ENCODE measurements around the gene IRX4. TPM values are rescaled to one million over a fixed set of nuclear protein-coding genes. Genes with fewer than 3 reads are reported as not detected.

The IRX4 gene
- total RNA-seq (not detected), polyA plus RNA-seq (10 to 100 TPM in 1 of 3 donors, not detected in 2; 14.8 TPM)
- long read RNA-seq, donor 1: 0 reads
- long read RNA-seq, donor 2: 0 reads
- long read RNA-seq, donor 3: 0 reads
- long read RNA-seq, donor 4: 0 reads
- long read RNA-seq, donor 5: 0 reads
- long read RNA-seq, donor 6: 0 reads
- long read RNA-seq, donor 7: 0 reads
- long read RNA-seq, donor 8: 0 reads
- long read RNA-seq, donor 9: 0 reads
- long read RNA-seq, donor 10: 0 reads

- Histone ChIP-seq H3K4me3 (peak within 1 kb of the TSS; percentile 20 to 41 (median 32)), H3K27me3 (peaks cover 75 to 100% (median 100%) of the 10 kb centered on the region in 3 donors), H3K36me3 (no peaks in the 10 kb centered on the region), H3K9me3 (no peaks in the 10 kb centered on the region), H3K4me1 (peaks cover 27 to 60% (median 39%) of the 10 kb centered on the region in 4 donors), H3K27ac (no peak within 1 kb of the TSS)
- no peak for TF ChIP-seq POLR2A (IDR thresholded peaks at IDR 0.05)
- TF ChIP-seq POLR2AphosphoS5 (IDR thresholded peaks at IDR 0.05): no peak
- no peak for TF ChIP-seq EP300 (IDR thresholded peaks at IDR 0.05)
- TF ChIP-seq CTCF (IDR thresholded peaks at IDR 0.05): no peak
- intact Hi-C loops (cut with DNase I; ENCODE audit: low total_unique reads): no loop called here
- 1 to 3% (median 2%) methylated on average over 39 to 83 of the region's 83 CpGs for WGBS, 5 donors
- DNase-seq: no peak
These were observed at the start of gene IRX4 for GRCh38 chr5:1882337-1883119. Gene IRX4 (minus strand): TSS chr5:1882925. CDS start chr5:1882647, 278 bp downstream.

GRCh38 chr5:1931604-1932231, 49.0 kb upstream of the IRX4 start:
- peaks cover 0 to 41% (median 25%) of the 10 kb centered on the region in 3 donors for H3K27me3 ChIP-seq
- peak; percentile 39 to 72 for DNase-seq
- H3K4me1 ChIP-seq: peaks cover 4 to 22% (median 12%) of the 10 kb centered on the region in 4 donors
- 7 to 16% (median 8%) methylated on average over 9 to 27 of the region's 27 CpGs for WGBS, 5 donors
- intact Hi-C loops (cut with DNase I; ENCODE audit: low total_unique reads): no loop called here
- peak overlapping the region; percentile 46 to 75 (median 63) for H3K27ac ChIP-seq
- H3K9me3 ChIP-seq: no peaks in the 10 kb centered on the region
- H3K4me3 ChIP-seq: peak overlapping the region; percentile 47 to 51 (median 50)
- TF ChIP-seq EP300 (IDR thresholded peaks at IDR 0.05) (no peak), POLR2A (IDR thresholded peaks at IDR 0.05) (no peak), POLR2AphosphoS5 (IDR thresholded peaks at IDR 0.05) (no peak), CTCF (IDR thresholded peaks at IDR 0.05) (no peak)
- peaks cover 0 to 16% (median 0%) of the 10 kb centered on the region in 4 donors for H3K36me3 ChIP-seq

- TF ChIP-seq EP300 (IDR thresholded peaks at IDR 0.05) (no peak), POLR2A (IDR thresholded peaks at IDR 0.05) (no peak), CTCF (IDR thresholded peaks at IDR 0.05) (no peak), POLR2AphosphoS5 (IDR thresholded peaks at IDR 0.05) (no peak)
- Histone ChIP-seq H3K9me3 (no peaks in the 10 kb centered on the region), H3K36me3 (peaks cover 0 to 16% (median 0%) of the 10 kb centered on the region in 4 donors), H3K27ac (peak overlapping the region; percentile 46 to 75 (median 63)), H3K27me3 (peaks cover 0 to 48% (median 26%) of the 10 kb centered on the region in 3 donors), H3K4me1 (peaks cover 4 to 22% (median 12%) of the 10 kb centered on the region in 4 donors), H3K4me3 (peak overlapping the region; percentile 47 to 51 (median 50))
- peak in 1 of 2 donors; percentile 67 for DNase-seq
- intact Hi-C loops (cut with DNase I; ENCODE audit: low total_unique reads): no loop called here
- 2 to 3% (median 2%) methylated on average over 14 to 66 of the region's 66 CpGs for WGBS, 5 donors
These were observed 48.3 kb upstream of the IRX4 start for GRCh38 chr5:1930880-1931603.
